Upper lobe of left lung (tissue), 4 donors: Measurements from ENCODE around the gene STARD9.

Experiments
- EP300 ChIP-seq, 4 donors: sonication (generic); formaldehyde crosslinking; IDR thresholded peaks; one replicate each; pipeline ENCODE4 v1.5.1; 2017; ENCODE audit warnings: antibody characterized with exemption in 4 of 4, control low read depth in 2 of 4
- POLR2A ChIP-seq, 4 donors: fragments of 450-650 bp; IDR thresholded peaks; one replicate each; pipeline ENCODE4 v1.5.1; 2016 to 2017; ENCODE audit warnings: antibody characterized with exemption in 4 of 4, mild to moderate bottlenecking in 2 of 4
- POLR2AphosphoS5 ChIP-seq, 2 donors: sonication (generic); formaldehyde crosslinking; IDR thresholded peaks; one replicate each; pipeline ENCODE4 v1.5.1; 2017; ENCODE audit warnings: antibody characterized with exemption in 2 of 2
- TF ChIP-seq, protein P1 (sequence below), 6 experiments: fragments of 450-650 bp in 4 of 6; fragments of 200-600 bp in 2 of 6; sonication (generic) in 2 of 6; IDR thresholded peaks; one replicate each; pipeline ENCODE4 v1.5.1; 2016 to 2019; ENCODE audit warnings: antibody characterized with exemption in 6 of 6

DNA sequence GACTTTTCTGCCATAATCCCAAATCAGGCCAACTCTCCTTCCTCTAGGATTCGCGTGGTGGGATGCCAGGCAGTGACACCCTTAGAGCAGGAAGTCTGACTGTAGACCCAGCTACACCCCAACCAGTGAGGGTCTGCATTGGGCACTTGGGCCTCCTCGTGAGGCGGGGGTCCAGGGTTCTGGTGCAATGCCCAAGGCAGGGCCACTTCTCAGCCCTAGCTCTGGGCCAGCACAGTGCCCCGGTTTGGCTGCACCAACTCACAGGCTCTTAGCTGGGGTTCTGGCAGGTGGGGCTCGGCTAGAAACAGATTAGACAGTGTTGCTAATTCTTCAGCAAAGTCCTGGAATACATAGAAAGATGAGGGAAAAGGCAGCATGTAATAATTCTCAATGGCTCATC lies 148.9 kb downstream of the STARD9 start:
- TF ChIP-seq, protein P1, sequence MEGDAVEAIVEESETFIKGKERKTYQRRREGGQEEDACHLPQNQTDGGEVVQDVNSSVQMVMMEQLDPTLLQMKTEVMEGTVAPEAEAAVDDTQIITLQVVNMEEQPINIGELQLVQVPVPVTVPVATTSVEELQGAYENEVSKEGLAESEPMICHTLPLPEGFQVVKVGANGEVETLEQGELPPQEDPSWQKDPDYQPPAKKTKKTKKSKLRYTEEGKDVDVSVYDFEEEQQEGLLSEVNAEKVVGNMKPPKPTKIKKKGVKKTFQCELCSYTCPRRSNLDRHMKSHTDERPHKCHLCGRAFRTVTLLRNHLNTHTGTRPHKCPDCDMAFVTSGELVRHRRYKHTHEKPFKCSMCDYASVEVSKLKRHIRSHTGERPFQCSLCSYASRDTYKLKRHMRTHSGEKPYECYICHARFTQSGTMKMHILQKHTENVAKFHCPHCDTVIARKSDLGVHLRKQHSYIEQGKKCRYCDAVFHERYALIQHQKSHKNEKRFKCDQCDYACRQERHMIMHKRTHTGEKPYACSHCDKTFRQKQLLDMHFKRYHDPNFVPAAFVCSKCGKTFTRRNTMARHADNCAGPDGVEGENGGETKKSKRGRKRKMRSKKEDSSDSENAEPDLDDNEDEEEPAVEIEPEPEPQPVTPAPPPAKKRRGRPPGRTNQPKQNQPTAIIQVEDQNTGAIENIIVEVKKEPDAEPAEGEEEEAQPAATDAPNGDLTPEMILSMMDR (IDR thresholded peaks at IDR 0.05): no peak
- no peak for TF ChIP-seq POLR2A (IDR thresholded peaks at IDR 0.05)
- no peak for TF ChIP-seq POLR2AphosphoS5 (IDR thresholded peaks at IDR 0.05)
- no peak for TF ChIP-seq EP300 (IDR thresholded peaks at IDR 0.05)
